ACHN (cell line): Measurements from ENCODE around the gene GDPD1.
"Not testable (repeated sequence)": the region's sequence is repeated elsewhere in the genome, so short reads cannot be mapped to it uniquely, and the experiment has no call there.

Experiments used
- DNase-seq: peaks from one replicate; pipeline ENCODE4 v3.0.0-alpha.2; 2015
- in situ Hi-C: cut with HindIII; loops from 2 replicates; pipeline ENCODE4 v1.10.0; 2017; ENCODE audit warnings: low sequenced_read_pairs, low pct_ligation_motif_present, low pct_unique_long_range_greater_than_20kb

The GDPD1 gene

DNA sequence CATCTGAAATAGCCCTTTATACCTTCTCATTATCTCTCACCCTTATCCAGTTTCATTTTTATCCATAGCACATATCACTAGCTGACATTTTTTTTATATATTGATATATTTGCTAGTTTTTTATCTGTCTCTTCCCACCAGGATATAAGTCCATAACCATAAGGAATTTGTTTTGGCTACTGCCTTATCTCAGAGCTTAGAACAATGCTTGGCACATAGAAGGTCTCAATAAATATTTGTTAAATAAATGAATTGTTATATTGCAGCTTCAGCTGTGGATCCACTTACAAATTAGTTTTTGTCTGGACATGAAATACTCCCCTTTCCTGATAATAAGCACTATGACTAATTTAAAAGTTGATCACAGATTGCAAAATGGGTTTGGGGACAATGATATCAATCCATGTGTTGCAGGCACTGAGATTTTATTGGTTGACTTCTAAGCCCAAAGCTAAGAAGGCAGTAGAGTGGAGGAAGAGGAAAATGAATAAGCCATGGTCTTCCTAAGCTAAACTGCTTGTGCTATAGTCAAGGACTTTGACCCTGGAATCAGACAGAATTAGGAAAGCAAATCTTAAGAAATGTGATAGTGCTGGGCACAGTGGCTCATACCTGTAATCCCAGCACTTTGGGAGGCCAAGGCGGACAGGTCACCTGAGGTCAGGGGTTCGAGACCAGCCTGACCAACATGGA, 79.2 kb downstream of the GDPD1 start:
- no peak for DNase-seq

DNA sequence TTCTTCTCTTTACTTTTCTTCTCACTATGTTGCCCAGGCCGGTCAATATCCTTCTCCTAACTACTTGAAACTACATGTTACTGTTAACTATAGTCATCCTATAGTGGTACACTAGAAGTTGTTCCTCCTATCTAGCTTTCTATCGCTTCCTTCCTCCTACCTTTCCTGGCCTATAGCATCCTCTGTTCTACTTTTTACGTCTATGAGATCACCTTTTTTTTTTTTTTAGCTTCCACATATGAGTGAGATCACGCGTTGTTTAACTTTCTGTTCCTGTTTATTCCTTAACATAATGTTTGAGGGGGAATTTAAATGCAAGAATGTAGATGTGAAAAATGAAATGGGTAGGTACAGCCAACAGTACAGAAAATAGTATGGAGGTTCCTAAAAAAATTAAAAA, 80.6 kb downstream of the GDPD1 start:
- no peak for DNase-seq
- in situ Hi-C loops, result no loop called here

More for the DNA sequence above, 79.2 kb downstream of the GDPD1 start:
- in situ Hi-C loops, result no loop called here

DNA sequence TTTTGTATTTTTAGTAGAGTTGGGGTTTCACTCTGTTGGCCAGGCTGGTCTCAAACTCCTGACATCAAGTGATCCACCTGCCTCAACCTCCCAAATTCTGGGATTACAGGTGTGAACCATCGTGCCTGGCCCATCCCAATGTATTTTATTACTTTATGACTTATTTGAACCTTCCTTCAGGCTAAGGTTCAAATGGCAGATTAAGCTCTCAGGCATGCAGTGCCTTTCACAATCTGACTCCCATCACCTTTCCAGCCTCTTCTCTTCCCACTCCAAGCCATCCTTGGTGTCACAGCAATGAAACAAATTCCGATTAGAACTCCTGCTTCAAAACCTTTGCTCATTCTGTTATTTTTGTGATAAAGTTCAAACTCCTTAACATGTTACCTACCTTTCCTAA, 84.5 kb downstream of the GDPD1 start:
- in situ Hi-C loops, result no loop called here
- DNase-seq, result no peak

DNA sequence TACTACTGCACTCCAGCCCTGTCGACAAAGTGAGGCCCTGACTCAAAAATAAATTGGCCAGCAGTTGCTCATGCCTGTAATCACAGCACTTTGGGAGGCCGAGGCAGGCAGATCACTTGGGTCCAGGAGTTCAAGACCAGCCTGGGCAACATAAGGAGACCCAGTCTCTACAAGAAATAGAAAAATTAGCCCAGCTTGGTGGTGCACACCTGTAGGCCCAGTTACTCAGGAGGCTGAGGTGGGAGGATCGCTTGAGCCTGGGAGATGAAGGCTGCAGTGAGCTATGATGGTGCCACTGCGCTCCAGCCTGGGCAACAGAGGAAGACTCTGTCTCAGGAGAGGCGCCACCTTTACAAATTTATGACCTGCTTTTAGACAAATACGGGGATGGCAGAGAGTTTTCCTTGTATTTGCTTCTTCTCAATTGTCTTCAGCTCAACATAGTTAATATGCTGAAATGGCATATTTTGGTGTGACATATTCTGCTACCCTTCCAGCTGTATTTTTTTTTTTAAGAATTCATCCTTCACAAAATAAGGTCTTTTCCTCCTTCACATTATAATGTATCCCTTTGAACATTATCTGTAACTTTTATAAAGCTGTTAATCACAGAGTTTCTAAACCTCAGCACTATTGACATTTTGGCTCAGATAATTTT, 90.1 kb downstream of the GDPD1 start:
- in situ Hi-C loops, result no loop called here
- no peak for DNase-seq

DNA sequence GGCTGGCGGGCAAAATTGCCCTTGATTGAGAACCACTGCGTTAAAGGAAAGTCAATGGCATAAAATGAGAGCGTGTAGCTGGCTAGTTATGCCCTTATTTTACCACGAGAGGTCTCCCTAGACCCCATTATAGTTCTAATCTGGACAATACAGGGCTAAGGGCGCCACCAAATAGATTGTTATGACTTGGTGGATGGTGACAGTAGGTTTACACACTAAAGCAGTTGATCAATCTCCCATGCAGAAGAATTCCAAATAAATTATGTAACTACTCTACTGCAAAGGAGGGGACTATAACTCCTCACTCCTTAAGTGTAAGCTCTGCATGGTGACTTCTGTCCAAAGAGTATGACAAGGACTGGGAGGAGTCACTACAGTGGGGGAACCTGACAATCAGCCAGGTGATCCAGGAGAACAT, 90.7 kb downstream of the GDPD1 start:
- in situ Hi-C loops, result no loop called here
- DNase-seq, result peak; percentile 68

DNA sequence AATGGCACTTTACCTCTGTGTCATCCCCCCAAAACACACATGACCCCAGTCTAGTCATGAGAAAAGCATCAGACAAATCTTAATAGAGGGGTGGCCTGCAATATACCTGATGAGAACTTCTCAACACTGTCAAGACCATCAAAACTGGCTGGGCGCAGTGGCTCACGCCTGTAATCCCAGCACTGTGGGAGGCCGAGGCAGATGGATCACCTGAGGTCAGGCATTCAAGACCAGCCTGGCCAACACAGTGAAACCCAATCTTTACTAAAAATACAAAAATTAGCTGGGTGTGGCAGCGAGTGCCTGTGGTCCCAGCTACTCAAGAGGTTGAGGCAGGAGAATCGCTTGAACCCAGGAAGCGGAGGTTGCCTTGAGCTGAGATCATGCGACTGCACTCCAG, 91.2 kb downstream of the GDPD1 start:
- DNase-seq, result not testable (repeated sequence)

DNA sequence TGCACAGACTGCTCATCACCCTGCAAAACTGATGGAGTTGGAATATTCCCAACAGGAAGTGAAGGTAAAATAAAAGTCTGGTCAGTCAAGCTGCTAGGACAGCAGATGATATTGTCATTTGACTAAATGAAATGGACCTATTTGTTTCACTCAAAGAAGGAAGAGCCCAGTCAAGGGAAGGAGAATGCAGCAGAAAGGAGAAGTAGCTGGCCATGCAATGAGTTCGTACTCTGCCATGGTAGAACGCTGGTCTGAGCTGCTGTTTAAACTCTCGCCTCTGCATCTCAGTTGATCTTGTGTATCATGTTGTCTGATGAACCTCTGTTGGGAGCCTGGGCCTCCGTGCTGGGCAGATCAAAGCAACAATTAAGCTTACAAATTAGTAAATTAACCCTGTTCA, 95.6 kb downstream of the GDPD1 start:
- in situ Hi-C loops, result no loop called here
- no peak for DNase-seq

More for the DNA sequence above, 91.2 kb downstream of the GDPD1 start:
- in situ Hi-C loops, result not testable (repeated sequence)
